Neural cell (in vitro differentiated cells): Measurements from ENCODE around the gene SLC7A8. TPM values are rescaled to one million over a fixed set of nuclear protein-coding genes. Genes with fewer than 3 reads are reported as not detected.

Experiments
- H2AFZ ChIP-seq: fragments of 200-600, 300-800 bp; sonication (generic), shearing (Covaris generic); 2 replicates; pipeline ENCODE4 v1.6.0; 2014; ENCODE audit warnings: low read depth, mild to moderate bottlenecking, antibody characterized with exemption, low read length, moderate library complexity
- H3F3A ChIP-seq: fragments of 200-600 bp; shearing (Covaris generic); 2 replicates; pipeline ENCODE4 v1.6.1; 2016; ENCODE audit warnings: mild to moderate bottlenecking, moderate library complexity, mixed read lengths, antibody characterized with exemption, low read length; ENCODE audit not compliant: insufficient read depth, poor library complexity, severe bottlenecking
- H3K27ac ChIP-seq: fragments of 200-600, 300-800 bp; sonication (generic), shearing (Covaris generic); 2 replicates; pipeline ENCODE4 v1.5.1; 2014; ENCODE audit warnings: mild to moderate bottlenecking, low read length, moderate library complexity
- H3K27me3 ChIP-seq: fragments of 300-800, 200-600 bp; sonication (generic), shearing (Covaris generic); 2 replicates; pipeline ENCODE4 v1.6.0; 2014; ENCODE audit warnings: mild to moderate bottlenecking, low read depth, low read length, moderate library complexity; ENCODE audit not compliant: insufficient read depth
- H3K36me3 ChIP-seq: fragments of 300-800, 200-600 bp; sonication (generic), shearing (Covaris generic); 2 replicates; pipeline ENCODE4 v1.5.1; 2014; ENCODE audit warnings: mild to moderate bottlenecking, antibody characterized with exemption, low read length, moderate library complexity; ENCODE audit not compliant: insufficient read depth
- H3K4me2 ChIP-seq: fragments of 300-800, 200-600 bp; sonication (generic), shearing (Covaris generic); 2 replicates; pipeline ENCODE4 v1.6.0; 2014; ENCODE audit warnings: mild to moderate bottlenecking, low read length
- H3K4me3 ChIP-seq: fragments of 300-800, 200-600 bp; sonication (generic), shearing (Covaris generic); 2 replicates; pipeline ENCODE4 v1.5.1; 2014; ENCODE audit warnings: mild to moderate bottlenecking, low read length, moderate library complexity
- H3K79me2 ChIP-seq: fragments of 200-600 bp; shearing (Covaris generic); replicated peaks from 2 replicates; pipeline ENCODE4 v1.6.0; 2014; ENCODE audit warnings: mild to moderate bottlenecking, low read length, moderate library complexity; ENCODE audit not compliant: insufficient read depth
- H3K9ac ChIP-seq: fragments of 300-800, 200-600 bp; sonication (generic), shearing (Covaris generic); 2 replicates; pipeline ENCODE4 v1.6.1; 2016; ENCODE audit warnings: mild to moderate bottlenecking, low read length, mixed read lengths
- H3K9me2 ChIP-seq: fragments of 200-600 bp; shearing (Covaris generic); 2 replicates; pipeline ENCODE4 v1.6.1; 2016; ENCODE audit warnings: mild to moderate bottlenecking, low read length, mixed read lengths; ENCODE audit not compliant: insufficient read depth
- H3K9me3 ChIP-seq: fragments of 200-600, 300-800 bp; sonication (generic), shearing (Covaris generic); 2 replicates; pipeline ENCODE4 v1.6.1; 2016; ENCODE audit warnings: mild to moderate bottlenecking, mixed run types, low read length, moderate library complexity, mixed read lengths
- H4K20me1 ChIP-seq: fragments of 200-600 bp; shearing (Covaris generic); 2 replicates; pipeline ENCODE4 v1.6.1; 2016; ENCODE audit warnings: mild to moderate bottlenecking, mixed run types; ENCODE audit not compliant: insufficient read depth
- EP300 ChIP-seq: fragments of 450-650 bp; conservative IDR thresholded peaks from 2 replicates; pipeline ENCODE4 v1.6.1; 2014; ENCODE audit warnings: antibody characterized with exemption, mild to moderate bottlenecking, moderate library complexity; ENCODE audit not compliant: poor library complexity, severe bottlenecking
- EZH2 ChIP-seq: fragments of 200-600, 300-800 bp; shearing (Covaris generic), sonication (generic); IDR thresholded peaks from 2 replicates; pipeline ENCODE4 v1.6.1; 2014; ENCODE audit warnings: antibody characterized with exemption, low read length, borderline replicate concordance, mild to moderate bottlenecking; ENCODE audit not compliant: insufficient read depth, poor library complexity, severe bottlenecking
- MXI1 ChIP-seq: fragments of 450-650 bp; conservative IDR thresholded peaks from 2 replicates; pipeline ENCODE4 v1.6.1; 2014; ENCODE audit warnings: antibody characterized with exemption, mild to moderate bottlenecking; ENCODE audit not compliant: poor library complexity, severe bottlenecking
- POLR2AphosphoS5 ChIP-seq: IDR thresholded peaks from 2 replicates; pipeline ENCODE4 v1.6.1; 2012
- RAD21 ChIP-seq: fragments of 450-650 bp; conservative IDR thresholded peaks from 2 replicates; pipeline ENCODE4 v1.6.1; 2014; ENCODE audit warnings: antibody characterized with exemption, mild to moderate bottlenecking, moderate library complexity
- SMC3 ChIP-seq: fragments of 450-650 bp; conservative IDR thresholded peaks from 2 replicates; pipeline ENCODE4 v1.6.1; 2014; ENCODE audit warnings: antibody characterized with exemption, mild to moderate bottlenecking, moderate library complexity; ENCODE audit not compliant: poor library complexity
- TAF1 ChIP-seq: IDR thresholded peaks from 2 replicates; pipeline ENCODE4 v1.6.1; 2012; ENCODE audit warnings: low read depth
- polyA plus RNA-seq: library from polyadenylated mRNA; depleted of rRNA; stranded (reverse); fragments of >200 nt; gene quantifications from 2 replicates; pipeline ENCODE4 v1.2.3, GENCODE V29; 2014
- TF ChIP-seq, protein P1 (sequence below): IDR thresholded peaks from 2 replicates; pipeline ENCODE4 v1.6.1; 2012; ENCODE audit warnings: borderline replicate concordance
- TF ChIP-seq, protein P2 (sequence below): fragments of 450-650 bp; IDR thresholded peaks from 2 replicates; pipeline ENCODE4 v1.5.1; 2014; ENCODE audit warnings: antibody characterized with exemption, mild to moderate bottlenecking, moderate library complexity; ENCODE audit not compliant: poor library complexity, severe bottlenecking

The SLC7A8 gene
- polyA plus RNA-seq, 1 donor from 2014 or later, result 0.21 TPM

GRCh38 chr14:23182372-23183157 lies 895 bp downstream of the SLC7A8 start:
- Histone ChIP-seq H3K9me3 (no peaks in the 10 kb centered on the region), H3K27ac (peak overlapping the region; percentile 31), H4K20me1 (no peaks in the 10 kb centered on the region), H3K4me3 (peak overlapping the region; percentile 69), H3K27me3 (peaks cover 11% of the 10 kb centered on the region), H3K9ac (peak overlapping the region; percentile 55), H3F3A (no peaks in the 10 kb centered on the region), H3K79me2 (no peaks in the 10 kb centered on the region), H3K4me2 (peak overlapping the region; percentile 46), H3K9me2 (no peaks in the 10 kb centered on the region), H2AFZ (peak overlapping the region; percentile 22), H3K36me3 (no peaks in the 10 kb centered on the region)
- no peak for TF ChIP-seq SMC3
- TF ChIP-seq POLR2AphosphoS5, result no peak
- TF ChIP-seq EP300, result no peak
- no peak for TF ChIP-seq TAF1
- TF ChIP-seq MXI1, result no peak
- TF ChIP-seq, protein P1, sequence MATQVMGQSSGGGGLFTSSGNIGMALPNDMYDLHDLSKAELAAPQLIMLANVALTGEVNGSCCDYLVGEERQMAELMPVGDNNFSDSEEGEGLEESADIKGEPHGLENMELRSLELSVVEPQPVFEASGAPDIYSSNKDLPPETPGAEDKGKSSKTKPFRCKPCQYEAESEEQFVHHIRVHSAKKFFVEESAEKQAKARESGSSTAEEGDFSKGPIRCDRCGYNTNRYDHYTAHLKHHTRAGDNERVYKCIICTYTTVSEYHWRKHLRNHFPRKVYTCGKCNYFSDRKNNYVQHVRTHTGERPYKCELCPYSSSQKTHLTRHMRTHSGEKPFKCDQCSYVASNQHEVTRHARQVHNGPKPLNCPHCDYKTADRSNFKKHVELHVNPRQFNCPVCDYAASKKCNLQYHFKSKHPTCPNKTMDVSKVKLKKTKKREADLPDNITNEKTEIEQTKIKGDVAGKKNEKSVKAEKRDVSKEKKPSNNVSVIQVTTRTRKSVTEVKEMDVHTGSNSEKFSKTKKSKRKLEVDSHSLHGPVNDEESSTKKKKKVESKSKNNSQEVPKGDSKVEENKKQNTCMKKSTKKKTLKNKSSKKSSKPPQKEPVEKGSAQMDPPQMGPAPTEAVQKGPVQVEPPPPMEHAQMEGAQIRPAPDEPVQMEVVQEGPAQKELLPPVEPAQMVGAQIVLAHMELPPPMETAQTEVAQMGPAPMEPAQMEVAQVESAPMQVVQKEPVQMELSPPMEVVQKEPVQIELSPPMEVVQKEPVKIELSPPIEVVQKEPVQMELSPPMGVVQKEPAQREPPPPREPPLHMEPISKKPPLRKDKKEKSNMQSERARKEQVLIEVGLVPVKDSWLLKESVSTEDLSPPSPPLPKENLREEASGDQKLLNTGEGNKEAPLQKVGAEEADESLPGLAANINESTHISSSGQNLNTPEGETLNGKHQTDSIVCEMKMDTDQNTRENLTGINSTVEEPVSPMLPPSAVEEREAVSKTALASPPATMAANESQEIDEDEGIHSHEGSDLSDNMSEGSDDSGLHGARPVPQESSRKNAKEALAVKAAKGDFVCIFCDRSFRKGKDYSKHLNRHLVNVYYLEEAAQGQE, result no peak
- TF ChIP-seq, protein P2, sequence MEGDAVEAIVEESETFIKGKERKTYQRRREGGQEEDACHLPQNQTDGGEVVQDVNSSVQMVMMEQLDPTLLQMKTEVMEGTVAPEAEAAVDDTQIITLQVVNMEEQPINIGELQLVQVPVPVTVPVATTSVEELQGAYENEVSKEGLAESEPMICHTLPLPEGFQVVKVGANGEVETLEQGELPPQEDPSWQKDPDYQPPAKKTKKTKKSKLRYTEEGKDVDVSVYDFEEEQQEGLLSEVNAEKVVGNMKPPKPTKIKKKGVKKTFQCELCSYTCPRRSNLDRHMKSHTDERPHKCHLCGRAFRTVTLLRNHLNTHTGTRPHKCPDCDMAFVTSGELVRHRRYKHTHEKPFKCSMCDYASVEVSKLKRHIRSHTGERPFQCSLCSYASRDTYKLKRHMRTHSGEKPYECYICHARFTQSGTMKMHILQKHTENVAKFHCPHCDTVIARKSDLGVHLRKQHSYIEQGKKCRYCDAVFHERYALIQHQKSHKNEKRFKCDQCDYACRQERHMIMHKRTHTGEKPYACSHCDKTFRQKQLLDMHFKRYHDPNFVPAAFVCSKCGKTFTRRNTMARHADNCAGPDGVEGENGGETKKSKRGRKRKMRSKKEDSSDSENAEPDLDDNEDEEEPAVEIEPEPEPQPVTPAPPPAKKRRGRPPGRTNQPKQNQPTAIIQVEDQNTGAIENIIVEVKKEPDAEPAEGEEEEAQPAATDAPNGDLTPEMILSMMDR, result no peak
- TF ChIP-seq RAD21, result no peak
- no peak for TF ChIP-seq EZH2

DNA sequence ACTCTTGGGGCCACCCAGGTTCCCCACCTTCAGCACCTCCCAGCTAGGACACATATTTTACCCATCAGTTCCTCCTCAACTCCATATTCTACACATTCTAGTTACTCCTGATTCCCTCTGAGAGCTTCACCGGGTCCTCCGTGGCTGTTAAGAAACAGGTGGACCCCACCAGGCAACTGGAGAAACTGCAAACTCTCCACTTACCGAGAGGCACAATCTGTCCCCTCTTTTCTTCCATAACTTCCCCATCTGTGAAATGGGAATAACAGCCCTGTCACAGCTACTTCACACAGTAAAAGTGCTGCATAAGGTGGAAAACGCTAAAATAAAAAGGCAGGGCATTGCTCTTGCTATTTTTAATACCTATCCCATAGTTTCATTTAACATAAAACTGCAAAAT lies 1.5 kb downstream of the SLC7A8 start:
- Histone ChIP-seq H3K9me3 (no peaks in the 10 kb centered on the region), H4K20me1 (no peaks in the 10 kb centered on the region), H3K9ac (peak overlapping the region; percentile 55), H3F3A (no peaks in the 10 kb centered on the region), H3K27me3 (peaks cover 11% of the 10 kb centered on the region), H3K79me2 (no peaks in the 10 kb centered on the region), H3K36me3 (no peaks in the 10 kb centered on the region), H3K4me2 (peak overlapping the region; percentile 46), H3K9me2 (no peaks in the 10 kb centered on the region), H2AFZ (no peak overlapping the region), H3K27ac (no peak overlapping the region), H3K4me3 (peak overlapping the region; percentile 69)
- TF ChIP-seq SMC3 (no peak), EP300 (no peak), MXI1 (no peak), POLR2AphosphoS5 (no peak), EZH2 (no peak), RAD21 (no peak)
- TF ChIP-seq, protein P2, result no peak
- TF ChIP-seq, protein P1, result no peak
